CD14-positive monocyte (primary cell): ENCODE measurements around the gene NTNG2. TPM values are rescaled to one million over a fixed set of nuclear protein-coding genes. Genes with fewer than 3 reads are reported as not detected.

Experiments
- DNase-seq, 3 donors: peaks; one replicate each; pipeline ENCODE4 v3.0.0-alpha.2; 2011 to 2022
- H2AFZ ChIP-seq: 2 replicates; pipeline ENCODE4 v1.6.0; 2012; ENCODE audit warnings: mild to moderate bottlenecking, low read depth, low read length, inconsistent platforms; ENCODE audit not compliant: insufficient read depth, poor library complexity, severe bottlenecking
- H3K27ac ChIP-seq, 2 donors: 1 replicate in 1 of 2; 2 replicates in 1 of 2; pipeline ENCODE4 v1.5.1; 2012 to 2013; ENCODE audit warnings: low read length in 2 of 2, control low read depth in 1 of 2, inconsistent platforms in 1 of 2, low read depth in 1 of 2, mild to moderate bottlenecking in 1 of 2
- H3K27me3 ChIP-seq, 2 donors: one replicate each; pipeline versions ENCODE4 v1.6.0 to v1.6.1; 2011 to 2013; ENCODE audit warnings: low read length in 2 of 2; ENCODE audit not compliant: control insufficient read depth in 2 of 2, insufficient read depth in 2 of 2
- H3K36me3 ChIP-seq, 2 donors: replicated peaks in 1 of 2; 1 replicate in 1 of 2; 2 replicates in 1 of 2; pipeline versions ENCODE4 v1.5.1 to v1.6.1; 2012 to 2013; ENCODE audit warnings: low read length in 2 of 2, control low read depth in 1 of 2, inconsistent platforms in 1 of 2, mild to moderate bottlenecking in 1 of 2; ENCODE audit not compliant: insufficient read depth in 2 of 2, control insufficient read depth in 1 of 2
- H3K4me1 ChIP-seq, 2 donors: 1 replicate in 1 of 2; 2 replicates in 1 of 2; pipeline versions ENCODE4 v1.5.1 to v1.6.1; 2012 to 2013; ENCODE audit warnings: low read length in 2 of 2, control low read depth in 1 of 2, inconsistent platforms in 1 of 2, mild to moderate bottlenecking in 1 of 2, moderate library complexity in 1 of 2; ENCODE audit not compliant: insufficient read depth in 2 of 2, control insufficient read depth in 1 of 2
- H3K4me2 ChIP-seq: replicated peaks from 2 replicates; pipeline ENCODE3; 2012; ENCODE audit warnings: low read length, moderate library complexity, mild to moderate bottlenecking; ENCODE audit not compliant: poor library complexity, severe bottlenecking; ENCODE audit errors: extremely low read depth
- H3K4me3 ChIP-seq, 3 experiments: fragments of 200-600 bp in 1 of 3; sonication (generic) in 1 of 3; replicated peaks in 1 of 3; 1 replicate in 2 of 3; 2 replicates in 1 of 3; pipeline ENCODE4 v1.5.1; 2011 to 2013; ENCODE audit warnings: low read length in 3 of 3, mild to moderate bottlenecking in 3 of 3, control low read depth in 2 of 3, low read depth in 2 of 3, inconsistent platforms in 1 of 3, moderate library complexity in 1 of 3
- H3K79me2 ChIP-seq: 2 replicates; pipeline ENCODE4 v1.6.0; 2012; ENCODE audit warnings: mild to moderate bottlenecking, control low read depth, inconsistent platforms, low read length, moderate library complexity; ENCODE audit not compliant: insufficient read depth
- H3K9ac ChIP-seq: 2 replicates; pipeline ENCODE4 v1.6.0; 2017; ENCODE audit warnings: low read length, mild to moderate bottlenecking; ENCODE audit not compliant: insufficient read depth, poor library complexity, severe bottlenecking
- H3K9me3 ChIP-seq, 2 donors: replicated peaks in 1 of 2; 1 replicate in 1 of 2; 2 replicates in 1 of 2; pipeline versions ENCODE4 v1.5.1 to v1.6.1; 2012 to 2013; ENCODE audit warnings: low read length in 2 of 2, control low read depth in 1 of 2; ENCODE audit not compliant: control insufficient read depth in 1 of 2, insufficient read depth in 1 of 2
- H4K20me1 ChIP-seq: 2 replicates; pipeline ENCODE4 v1.6.0; 2012; ENCODE audit warnings: mild to moderate bottlenecking, low read length, control low read depth, moderate library complexity; ENCODE audit not compliant: insufficient read depth
- H3K27ac Mint-ChIP-seq, 7 donors: one replicate each; pipeline ENCODE4 v1.8.0; 2020; ENCODE audit warnings: mild to moderate bottlenecking in 7 of 7, mixed read lengths in 7 of 7, moderate library complexity in 6 of 7, inconsistent platforms in 2 of 7
- H3K27me3 Mint-ChIP-seq, 3 donors: one replicate each; pipeline ENCODE4 v1.8.0; 2021 to 2022; ENCODE audit warnings: low read depth in 3 of 3, mild to moderate bottlenecking in 3 of 3, mixed read lengths in 3 of 3, moderate library complexity in 3 of 3, inconsistent platforms in 1 of 3
- H3K36me3 Mint-ChIP-seq, 2 donors: one replicate each; pipeline ENCODE4 v1.8.0; 2020; ENCODE audit warnings: mixed read lengths in 2 of 2, inconsistent platforms in 1 of 2, mild to moderate bottlenecking in 1 of 2
- H3K4me1 Mint-ChIP-seq: one replicate; pipeline ENCODE4 v1.8.0; 2020; ENCODE audit warnings: mild to moderate bottlenecking, mixed read lengths
- H3K4me3 Mint-ChIP-seq, 2 donors: one replicate each; pipeline ENCODE4 v1.8.0; 2020; ENCODE audit warnings: mild to moderate bottlenecking in 2 of 2, mixed read lengths in 2 of 2, moderate library complexity in 1 of 2
- H3K9me3 Mint-ChIP-seq, 7 donors: one replicate each; pipeline ENCODE4 v1.8.0; 2020 to 2022; ENCODE audit warnings: mixed read lengths in 7 of 7, mild to moderate bottlenecking in 6 of 7, moderate library complexity in 6 of 7, inconsistent platforms in 2 of 7
- WGBS: methylation state at CpG from one replicate; pipeline ENCODE4 v1.1.5; 2013; ENCODE audit warnings: missing lambda C conversion rate; ENCODE audit not compliant: insufficient coverage; 5-methylcytosine and 5-hydroxymethylcytosine counted together
- intact Hi-C, 2 donors: fragments of 100-400 bp; cut with micrococcal nuclease; formaldehyde crosslinking; loops; one replicate each; pipeline versions ENCODE4 v1.15.0 to v1.15.1; 2023
- polyA plus RNA-seq, 3 donors: library from polyadenylated mRNA; depleted of rRNA in 1 of 3; unstranded in 2 of 3; stranded (reverse) in 1 of 3; fragments of 300-500 nt in 2 of 3; fragments of >200 nt in 1 of 3; fragmentation: Illumina TruSeq in 2 of 3; gene quantifications; 1 replicate in 2 of 3; 2 replicates in 1 of 3; pipeline ENCODE4 v1.2.3, GENCODE V29; 2012 to 2021
- TF ChIP-seq, protein P1 (sequence below): fragments of 200-600 bp; IDR thresholded peaks from one replicate; pipeline ENCODE4 v1.8.0; 2022; ENCODE audit warnings: antibody characterized with exemption, mild to moderate bottlenecking

NTNG2 gene
- polyA plus RNA-seq, 3 donors = 2.1 to 10.0 (median 5.0) TPM

DNA sequence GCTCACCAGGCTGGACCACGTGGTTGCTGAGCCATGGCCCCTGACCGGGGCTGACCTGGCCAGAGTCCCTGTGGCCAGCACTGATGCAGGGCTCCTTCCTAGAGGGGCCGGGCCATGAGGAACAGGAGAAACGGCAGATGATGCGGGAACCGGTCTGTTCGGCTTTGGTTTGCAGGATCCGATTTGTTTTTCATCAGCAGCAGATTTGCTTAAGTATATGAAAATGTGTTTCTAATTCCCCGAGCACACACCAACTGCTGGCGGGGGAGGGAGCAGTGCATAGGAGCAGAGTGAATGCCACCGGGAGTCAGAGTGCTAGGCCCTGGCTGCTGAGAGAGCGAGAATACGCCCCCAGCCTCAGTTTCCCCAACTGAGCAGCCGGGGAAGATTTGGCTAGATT lies 13.6 kb downstream of the NTNG2 start:
- no peak overlapping the region for H3K27ac Mint-ChIP-seq
- 79% methylated on average over 10 of the region's 14 CpGs for WGBS
- H3K4me1 Mint-ChIP-seq = peaks cover 3% of the 10 kb centered on the region
- H3K36me3 Mint-ChIP-seq = peaks cover 0 to 5% of the 10 kb centered on the region in 2 donors
- Histone ChIP-seq H3K4me1 (no peaks in the 10 kb centered on the region), H3K9me3 (no peaks in the 10 kb centered on the region), H3K79me2 (no peaks in the 10 kb centered on the region), H3K27ac (no peak overlapping the region), H3K4me3 (no peak overlapping the region), H3K36me3 (no peaks in the 10 kb centered on the region), H3K4me2 (no peak overlapping the region), H4K20me1 (no peaks in the 10 kb centered on the region), H2AFZ (no peak overlapping the region), H3K27me3 (no peaks in the 10 kb centered on the region), H3K9ac (no peak overlapping the region)
- TF ChIP-seq, protein P1, sequence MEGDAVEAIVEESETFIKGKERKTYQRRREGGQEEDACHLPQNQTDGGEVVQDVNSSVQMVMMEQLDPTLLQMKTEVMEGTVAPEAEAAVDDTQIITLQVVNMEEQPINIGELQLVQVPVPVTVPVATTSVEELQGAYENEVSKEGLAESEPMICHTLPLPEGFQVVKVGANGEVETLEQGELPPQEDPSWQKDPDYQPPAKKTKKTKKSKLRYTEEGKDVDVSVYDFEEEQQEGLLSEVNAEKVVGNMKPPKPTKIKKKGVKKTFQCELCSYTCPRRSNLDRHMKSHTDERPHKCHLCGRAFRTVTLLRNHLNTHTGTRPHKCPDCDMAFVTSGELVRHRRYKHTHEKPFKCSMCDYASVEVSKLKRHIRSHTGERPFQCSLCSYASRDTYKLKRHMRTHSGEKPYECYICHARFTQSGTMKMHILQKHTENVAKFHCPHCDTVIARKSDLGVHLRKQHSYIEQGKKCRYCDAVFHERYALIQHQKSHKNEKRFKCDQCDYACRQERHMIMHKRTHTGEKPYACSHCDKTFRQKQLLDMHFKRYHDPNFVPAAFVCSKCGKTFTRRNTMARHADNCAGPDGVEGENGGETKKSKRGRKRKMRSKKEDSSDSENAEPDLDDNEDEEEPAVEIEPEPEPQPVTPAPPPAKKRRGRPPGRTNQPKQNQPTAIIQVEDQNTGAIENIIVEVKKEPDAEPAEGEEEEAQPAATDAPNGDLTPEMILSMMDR = no peak
- H3K9me3 Mint-ChIP-seq = peaks cover 0 to 2% (median 0%) of the 10 kb centered on the region in 7 donors
- H3K4me3 Mint-ChIP-seq = no peak overlapping the region
- intact Hi-C loops = no loop called here
- DNase-seq = no peak
- peaks cover 6 to 11% (median 7%) of the 10 kb centered on the region in 3 donors for H3K27me3 Mint-ChIP-seq

DNA sequence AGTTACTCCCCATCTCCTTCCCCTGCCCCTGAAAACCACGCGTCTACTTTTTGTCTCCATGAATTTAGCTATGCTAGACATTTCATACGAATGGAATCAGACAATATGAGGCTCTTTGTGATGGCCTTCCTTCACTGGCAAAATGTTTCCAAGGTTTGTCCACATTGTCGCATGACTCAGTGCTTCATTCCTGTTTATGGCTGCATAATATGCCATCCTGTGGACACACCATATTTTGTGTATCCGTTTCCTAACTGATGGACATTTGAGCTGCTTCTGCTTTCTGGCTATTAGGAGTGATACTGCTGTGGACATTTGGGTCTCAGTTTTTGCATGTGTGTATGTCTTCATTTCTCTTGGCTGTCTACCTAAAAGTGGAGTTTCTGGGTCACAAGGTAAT lies 14.5 kb downstream of the NTNG2 start:
- no peaks in the 10 kb centered on the region for H4K20me1 ChIP-seq
- Mint-ChIP-seq H3K27me3 (peaks cover 7 to 19% (median 12%) of the 10 kb centered on the region in 3 donors), H3K36me3 (peaks cover 0 to 5% of the 10 kb centered on the region in 2 donors), H3K4me1 (peaks cover 3% of the 10 kb centered on the region), H3K9me3 (peaks cover 0 to 2% (median 0%) of the 10 kb centered on the region in 7 donors), H3K4me3 (no peak overlapping the region), H3K27ac (no peak overlapping the region)
- WGBS = 100% methylated on average over 4 of the region's 5 CpGs
- no peak overlapping the region for H2AFZ ChIP-seq
- H3K4me3 ChIP-seq = no peak overlapping the region
- no peaks in the 10 kb centered on the region for H3K36me3 ChIP-seq
- H3K4me2 ChIP-seq = no peak overlapping the region
- H3K4me1 ChIP-seq = no peaks in the 10 kb centered on the region
- no peaks in the 10 kb centered on the region for H3K9me3 ChIP-seq
- no peak for DNase-seq
- TF ChIP-seq, protein P1 = no peak
- no peak overlapping the region for H3K9ac ChIP-seq
- intact Hi-C loops = no loop called here
- no peak overlapping the region for H3K27ac ChIP-seq
- no peaks in the 10 kb centered on the region for H3K79me2 ChIP-seq
- no peaks in the 10 kb centered on the region for H3K27me3 ChIP-seq
